GM12878 (cell line): Measurements from ENCODE around the gene TPSB2. TPM values are rescaled to one million over a fixed set of nuclear protein-coding genes. Genes with fewer than 3 reads are reported as not detected.

ENCODE experiments used
- ATAC-seq: fragments of 200-7000 bp; cut with Tn5 transposase; 3 replicates; pipeline ENCODE4 v1.9.1; 2020; ENCODE audit warnings: mild to moderate bottlenecking, moderate library complexity
- BruUV-seq: library from RNA; stranded (reverse); fragments of 400-500 nt; replicated peaks from 2 replicates; lab custom pipeline; 2021; lab: Mats Ljungman, UMichigan
- CTCF ChIA-PET: fragments of 300-600 bp; sonication (Branson Sonifier 250); formaldehyde crosslinking; extraction: SDS; loops from one replicate; lab custom pipeline; 2021; ENCODE audit warnings: inconsistent platforms; lab: Yijun Ruan, JAX
- POLR2A ChIA-PET: fragments of 350-600 bp; formaldehyde crosslinking; extraction: SDS; loops from one replicate; lab custom pipeline; 2021; ENCODE audit warnings: inconsistent platforms; lab: Charles Lee
- RAD21 ChIA-PET: fragments of 300-600 bp; sonication (Branson Sonifier 250); formaldehyde crosslinking; loops from one replicate; lab custom pipeline; 2023; ENCODE audit warnings: antibody characterized with exemption; ENCODE audit not compliant: unreplicated experiment; lab: Charles Lee
- SMC1A ChIA-PET: fragments of 300-600 bp; sonication (Branson Sonifier 250); formaldehyde crosslinking; loops from one replicate; lab custom pipeline; 2023; ENCODE audit not compliant: unreplicated experiment, uncharacterized antibody; lab: Charles Lee
- DNase-seq: peaks from one replicate; pipeline ENCODE4 v3.0.0-alpha.2; 2011; ENCODE audit warnings: low read depth, low spot score
- FAIRE-seq: peaks from 3 replicates; lab custom pipeline; 2011; peaks lifted over from hg19 to GRCh38; lab: Jason Lieb, UNC
- H2AFZ ChIP-seq: 2 replicates; pipeline ENCODE4 v1.6.0; 2011; ENCODE audit warnings: low read depth, low read length, control low read depth; ENCODE audit not compliant: control insufficient read depth
- H3K27ac ChIP-seq: 2 replicates; pipeline ENCODE4 v1.5.1; 2011; ENCODE audit warnings: control low read depth; ENCODE audit not compliant: control insufficient read depth, insufficient read depth
- H3K27me3 ChIP-seq, 2 experiments: replicated peaks in 1 of 2; 2 replicates each; pipeline versions ENCODE4 v1.6.0 to v1.6.1; 2011; ENCODE audit warnings: low read length in 1 of 2; ENCODE audit not compliant: control insufficient read depth in 2 of 2, insufficient read depth in 2 of 2
- H3K36me3 ChIP-seq, 2 experiments: 2 replicates each; pipeline ENCODE4 v1.5.1; 2011; ENCODE audit warnings: low read length in 1 of 2; ENCODE audit not compliant: control insufficient read depth in 2 of 2, insufficient read depth in 2 of 2
- H3K4me1 ChIP-seq: 2 replicates; pipeline ENCODE4 v1.6.1; 2011; ENCODE audit warnings: mild to moderate bottlenecking, low read length, moderate library complexity, mixed read lengths; ENCODE audit not compliant: control insufficient read depth, insufficient read depth
- H3K4me2 ChIP-seq: 2 replicates; pipeline ENCODE4 v1.6.0; 2011; ENCODE audit warnings: control low read depth; ENCODE audit not compliant: control insufficient read depth, insufficient read depth
- H3K4me3 ChIP-seq: fragments of 200-600 bp; sonication (generic); 2 replicates; pipeline ENCODE4 v1.5.1; 2016
- H3K79me2 ChIP-seq: 2 replicates; pipeline ENCODE4 v1.6.0; 2011; ENCODE audit warnings: low read length; ENCODE audit not compliant: control insufficient read depth, insufficient read depth
- H3K9ac ChIP-seq: 2 replicates; pipeline ENCODE4 v1.8.0; 2011; ENCODE audit warnings: low read length, control low read depth, mixed read lengths; ENCODE audit not compliant: control insufficient read depth, insufficient read depth
- H3K9me3 ChIP-seq: replicated peaks from 3 replicates; pipeline ENCODE4 v1.5.1; 2011; ENCODE audit warnings: mild to moderate bottlenecking, low read length; ENCODE audit not compliant: control insufficient read depth, insufficient read depth
- H4K20me1 ChIP-seq: 2 replicates; pipeline ENCODE4 v1.6.0; 2011; ENCODE audit not compliant: control insufficient read depth, insufficient read depth
- BHLHE40 ChIP-seq, 2 experiments: fragments of 450-650 bp in 1 of 2; IDR thresholded peaks; 2 replicates each; pipeline ENCODE4 v1.6.1; 2011 to 2017; ENCODE audit warnings: low read depth in 2 of 2, borderline replicate concordance in 1 of 2, improper control_type of control experiment in 1 of 2, low read length in 1 of 2, mild to moderate bottlenecking in 1 of 2
- BRCA1 ChIP-seq: IDR thresholded peaks from 2 replicates; pipeline ENCODE4 v1.6.1; 2011; ENCODE audit warnings: low read depth, low read length, improper control_type of control experiment
- CBFB ChIP-seq: IDR thresholded peaks from 2 replicates; pipeline ENCODE4 v1.6.1; 2016; ENCODE audit warnings: antibody characterized with exemption, low read depth
- EGR1 ChIP-seq, 2 experiments: IDR thresholded peaks; 1 replicate in 1 of 2; 2 replicates in 1 of 2; pipeline ENCODE4 v1.6.1; 2011 to 2012; ENCODE audit warnings: low read depth in 2 of 2, low read length in 2 of 2, borderline replicate concordance in 1 of 2, mild to moderate bottlenecking in 1 of 2, moderate library complexity in 1 of 2
- EP300 ChIP-seq, 2 experiments: fragments of 150-350 bp in 1 of 2; IDR thresholded peaks; 2 replicates each; pipeline ENCODE4 v1.6.1; 2011 to 2012; ENCODE audit warnings: low read depth in 2 of 2, low read length in 2 of 2, borderline replicate concordance in 1 of 2, improper control_type of control experiment in 1 of 2, inconsistent platforms in 1 of 2; ENCODE audit not compliant: control insufficient read depth in 1 of 2
- GABPA ChIP-seq: IDR thresholded peaks from 2 replicates; pipeline ENCODE4 v1.6.1; 2014; ENCODE audit warnings: antibody characterized with exemption, low read depth, mild to moderate bottlenecking, inconsistent platforms
- HCFC1 ChIP-seq: fragments of 150-350 bp; IDR thresholded peaks from 2 replicates; pipeline ENCODE4 v1.6.1; 2014; ENCODE audit warnings: low read length
- HDAC6 ChIP-seq: fragments of 200-600 bp; sonication (generic); IDR thresholded peaks from one replicate; pipeline ENCODE4 v1.8.0; 2017; ENCODE audit warnings: antibody characterized with exemption; ENCODE audit not compliant: unreplicated experiment
- MYB ChIP-seq: fragments of 150-350 bp; IDR thresholded peaks from 2 replicates; pipeline ENCODE4 v1.6.1; 2014; ENCODE audit warnings: mild to moderate bottlenecking, low read depth, low read length, borderline replicate concordance
- PAX5 ChIP-seq: IDR thresholded peaks from 2 replicates; pipeline ENCODE4 v1.6.1; 2011; ENCODE audit warnings: low read depth, low read length, borderline replicate concordance
- RAD21 ChIP-seq: IDR thresholded peaks from 2 replicates; pipeline ENCODE4 v1.6.1; 2011; ENCODE audit warnings: mild to moderate bottlenecking, low read depth, low read length, moderate library complexity; ENCODE audit not compliant: insufficient read depth
- RFX5 ChIP-seq: IDR thresholded peaks from 2 replicates; pipeline ENCODE4 v1.6.1; 2011; ENCODE audit warnings: low read depth, low read length, improper control_type of control experiment
- SMARCA5 ChIP-seq: fragments of 450-650 bp; IDR thresholded peaks from 2 replicates; pipeline ENCODE4 v1.6.1; 2017; ENCODE audit warnings: mild to moderate bottlenecking
- SUZ12 ChIP-seq: fragments of 200-600 bp; sonication (generic); IDR thresholded peaks from one replicate; pipeline ENCODE4 v1.6.1; 2018; ENCODE audit warnings: antibody characterized with exemption, mild to moderate bottlenecking; ENCODE audit not compliant: unreplicated experiment
- TAF1 ChIP-seq: IDR thresholded peaks from 2 replicates; pipeline ENCODE4 v1.6.1; 2011; ENCODE audit warnings: mild to moderate bottlenecking, low read depth, low read length, borderline replicate concordance
- TBL1XR1 ChIP-seq: IDR thresholded peaks from 2 replicates; pipeline ENCODE4 v1.6.1; 2012; ENCODE audit warnings: low read depth, low read length, improper control_type of control experiment
- ZBED1 ChIP-seq: IDR thresholded peaks from 2 replicates; pipeline ENCODE4 v1.6.1; 2016; ENCODE audit warnings: borderline replicate concordance
- WGBS: methylation state at CpG from one replicate; pipeline ENCODE4 v1.1.6; 2016; ENCODE audit warnings: low lambda C conversion rate; ENCODE audit not compliant: insufficient replicate concordance, insufficient coverage; ENCODE audit errors: missing lambda C conversion rate; 5-methylcytosine and 5-hydroxymethylcytosine counted together
- in situ Hi-C: fragments of 300-500 bp; cut with MboI; formaldehyde crosslinking; loops from 9 replicates; pipeline ENCODE4 v1.14.3; 2018; ENCODE audit warnings: mixed read lengths
- intact Hi-C: fragments of 100-400 bp; cut with micrococcal nuclease; formaldehyde crosslinking; loops from one replicate; pipeline ENCODE4 v1.14.2; 2022; ENCODE audit not compliant: unreplicated experiment
- polyA plus RNA-seq, 11 experiments: library from polyadenylated mRNA; depleted of rRNA in 4 of 11; unstranded in 6 of 11; stranded (reverse) in 5 of 11; fragments of >200 nt; fragmentation: Nextera tagmentation in 4 of 11; fragmentation: Illumina TruSeq in 1 of 11; extraction: Ambion mirVana in 4 of 11; extraction: Trizol in 1 of 11; gene quantifications; 1 replicate in 1 of 11; 2 replicates in 10 of 11; pipeline versions ENCODE4 v1.2.1 to v1.2.3, GENCODE V29; 2011 to 2016; ENCODE audit warnings: inconsistent platforms in 2 of 11, missing spikeins in 2 of 11, low read depth in 1 of 11
- total RNA-seq, 4 experiments: library from RNA; depleted of rRNA in 3 of 4; stranded (reverse); fragments of >200 nt in 3 of 4; fragmentation: Illumina TruSeq in 1 of 4; extraction: Trizol in 1 of 4; gene quantifications; 2 replicates each; pipeline versions ENCODE4 v1.2.1 to v1.2.3, GENCODE V29; 2013 to 2021
- TF ChIP-seq, protein P1 (sequence below): IDR thresholded peaks from 2 replicates; pipeline ENCODE4 v1.6.1; 2011; ENCODE audit warnings: mild to moderate bottlenecking, low read depth, low read length, moderate library complexity; ENCODE audit not compliant: insufficient replicate concordance
- TF ChIP-seq, protein P2 (sequence below): fragments of 450-650 bp; IDR thresholded peaks from 2 replicates; pipeline ENCODE4 v1.6.1; 2017; ENCODE audit warnings: mild to moderate bottlenecking

Gene TPSB2
- total and polyA plus RNA-seq, 10 of the 15 experiments (the other 5 are each of a cell fraction or from before 2014, with no cell fraction given), result not detected

DNA sequence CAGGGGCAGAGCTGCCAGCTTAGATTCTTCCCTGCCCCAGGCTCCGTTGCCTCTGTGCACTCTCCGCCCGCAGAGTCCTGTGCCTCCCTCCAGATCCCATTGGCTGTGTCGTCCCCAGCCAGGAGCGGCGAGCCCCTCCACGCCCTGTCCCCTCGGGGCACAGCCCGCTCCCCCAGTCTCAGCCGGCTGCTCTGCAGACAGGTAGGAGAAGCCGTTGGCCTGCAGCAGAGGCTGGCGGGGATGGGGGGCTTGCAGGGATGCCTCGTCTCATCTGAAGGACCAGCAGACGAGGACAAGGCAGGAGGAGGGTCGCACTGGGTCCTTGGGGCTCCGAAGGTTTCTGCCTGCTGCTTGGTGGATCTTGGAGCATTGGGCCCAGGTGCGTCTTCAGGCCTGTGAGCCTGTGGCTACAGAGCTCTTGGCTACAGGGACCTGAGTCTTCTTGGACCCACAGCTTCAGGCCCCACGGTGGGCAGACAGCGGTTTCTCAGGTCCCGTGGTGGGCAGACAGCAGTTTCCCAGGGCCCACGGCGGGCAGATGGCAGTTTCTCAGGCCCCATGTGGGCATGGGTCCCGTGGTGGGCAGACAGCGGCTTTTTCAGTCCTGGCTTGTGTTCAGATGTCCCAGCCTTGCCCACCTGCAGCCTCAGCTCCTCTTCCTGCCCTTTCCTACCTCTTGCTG, 10.9 kb downstream of the TPSB2 start (continued):
- TF ChIP-seq CBFB, result no peak
- no peak for TF ChIP-seq ZBED1
- no peak for TF ChIP-seq RFX5
- TF ChIP-seq BRCA1, result no peak

DNA sequence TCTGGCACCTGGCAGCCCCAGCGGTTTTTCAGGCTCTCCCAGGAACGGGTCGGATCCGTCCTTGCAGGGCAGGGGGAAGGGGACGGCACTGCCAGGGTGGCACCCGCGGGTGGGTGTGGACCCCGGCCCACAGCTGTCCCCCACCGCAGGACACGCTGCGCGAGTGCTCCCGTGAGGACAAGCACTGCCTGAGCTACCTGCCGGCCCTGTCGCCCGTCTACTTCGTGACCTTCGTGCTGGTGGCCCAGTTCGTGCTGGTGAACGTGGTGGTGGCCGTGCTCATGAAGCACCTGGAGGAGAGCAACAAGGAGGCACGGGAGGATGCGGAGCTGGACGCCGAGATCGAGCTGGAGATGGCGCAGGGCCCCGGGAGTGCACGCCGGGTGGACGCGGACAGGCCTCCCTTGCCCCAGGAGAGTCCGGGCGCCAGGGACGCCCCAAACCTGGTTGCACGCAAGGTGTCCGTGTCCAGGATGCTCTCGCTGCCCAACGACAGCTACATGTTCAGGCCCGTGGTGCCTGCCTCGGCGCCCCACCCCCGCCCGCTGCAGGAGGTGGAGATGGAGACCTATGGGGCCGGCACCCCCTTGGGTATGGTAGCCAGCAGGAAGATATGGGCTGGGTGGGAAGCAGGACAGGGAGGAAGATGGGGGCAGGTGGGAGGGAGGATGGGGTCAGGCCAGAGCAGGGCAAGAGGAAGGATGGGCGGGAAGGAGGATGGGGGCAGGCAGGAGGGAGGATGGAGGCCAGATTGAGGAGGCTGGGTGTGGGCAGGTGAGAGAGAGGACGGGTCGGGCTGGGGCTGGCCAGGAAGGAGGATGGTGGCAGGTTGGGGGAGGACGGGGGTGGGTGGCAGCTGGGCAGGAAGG, 11.7 kb downstream of the TPSB2 start:
- no peaks in the 10 kb centered on the region for H3K36me3 ChIP-seq
- ChIA-PET SMC1A (no interaction called here), CTCF (interaction anchor here (0.6 kb wide), 1 partner anchor 145 kb away, joined by 3 read pairs; no protein-coding TSS in a partner anchor), POLR2A (no interaction called here), RAD21 (no interaction called here)
- H3K27me3 ChIP-seq, result no peaks in the 10 kb centered on the region; a peak in 1 of 4 replicates
- no peaks in the 10 kb centered on the region for H3K4me1 ChIP-seq
- in situ Hi-C loops, result no loop called here
- no peaks in the 10 kb centered on the region for H4K20me1 ChIP-seq
- WGBS, result 64% methylated on average over 40 of the region's 49 CpGs
- no peaks in the 10 kb centered on the region for H3K79me2 ChIP-seq
- no peak overlapping the region for H3K4me3 ChIP-seq
- intact Hi-C loops, result no loop called here
- DNase-seq (no peak), FAIRE-seq (no peak), ATAC-seq (no peak)
- H2AFZ ChIP-seq, result no peak overlapping the region
- no peak overlapping the region for H3K27ac ChIP-seq
- no peak overlapping the region for H3K9ac ChIP-seq
- H3K9me3 ChIP-seq, result no peaks in the 10 kb centered on the region
- TF ChIP-seq, protein P1, sequence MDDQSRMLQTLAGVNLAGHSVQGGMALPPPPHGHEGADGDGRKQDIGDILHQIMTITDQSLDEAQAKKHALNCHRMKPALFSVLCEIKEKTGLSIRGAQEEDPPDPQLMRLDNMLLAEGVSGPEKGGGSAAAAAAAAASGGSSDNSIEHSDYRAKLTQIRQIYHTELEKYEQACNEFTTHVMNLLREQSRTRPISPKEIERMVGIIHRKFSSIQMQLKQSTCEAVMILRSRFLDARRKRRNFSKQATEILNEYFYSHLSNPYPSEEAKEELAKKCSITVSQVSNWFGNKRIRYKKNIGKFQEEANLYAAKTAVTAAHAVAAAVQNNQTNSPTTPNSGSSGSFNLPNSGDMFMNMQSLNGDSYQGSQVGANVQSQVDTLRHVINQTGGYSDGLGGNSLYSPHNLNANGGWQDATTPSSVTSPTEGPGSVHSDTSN, result no peak
- TF ChIP-seq GABPA (no peak), SUZ12 (no peak), ZBED1 (no peak), RFX5 (no peak), TAF1 (no peak), BHLHE40 (IDR thresholded peaks at IDR 0.05; ENCODE audit: borderline replicate concordance in 1 of 2, low read depth in 2 of 2, low read length in 1 of 2) (no peak), EP300 (IDR thresholded peaks at IDR 0.05; ENCODE audit: borderline replicate concordance in 1 of 2, control insufficient read depth in 1 of 2, low read depth in 2 of 2, low read length in 2 of 2) (no peak), PAX5 (no peak), EGR1 (IDR thresholded peaks at IDR 0.05; ENCODE audit: borderline replicate concordance in 1 of 2, low read depth in 2 of 2, low read length in 2 of 2) (no peak), RAD21 (no peak), HCFC1 (no peak), HDAC6 (no peak), TBL1XR1 (no peak), SMARCA5 (no peak), MYB (no peak)
- TF ChIP-seq, protein P2, sequence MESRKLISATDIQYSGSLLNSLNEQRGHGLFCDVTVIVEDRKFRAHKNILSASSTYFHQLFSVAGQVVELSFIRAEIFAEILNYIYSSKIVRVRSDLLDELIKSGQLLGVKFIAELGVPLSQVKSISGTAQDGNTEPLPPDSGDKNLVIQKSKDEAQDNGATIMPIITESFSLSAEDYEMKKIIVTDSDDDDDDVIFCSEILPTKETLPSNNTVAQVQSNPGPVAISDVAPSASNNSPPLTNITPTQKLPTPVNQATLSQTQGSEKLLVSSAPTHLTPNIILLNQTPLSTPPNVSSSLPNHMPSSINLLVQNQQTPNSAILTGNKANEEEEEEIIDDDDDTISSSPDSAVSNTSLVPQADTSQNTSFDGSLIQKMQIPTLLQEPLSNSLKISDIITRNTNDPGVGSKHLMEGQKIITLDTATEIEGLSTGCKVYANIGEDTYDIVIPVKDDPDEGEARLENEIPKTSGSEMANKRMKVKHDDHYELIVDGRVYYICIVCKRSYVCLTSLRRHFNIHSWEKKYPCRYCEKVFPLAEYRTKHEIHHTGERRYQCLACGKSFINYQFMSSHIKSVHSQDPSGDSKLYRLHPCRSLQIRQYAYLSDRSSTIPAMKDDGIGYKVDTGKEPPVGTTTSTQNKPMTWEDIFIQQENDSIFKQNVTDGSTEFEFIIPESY, result no peak
- BruUV-seq, result no TSS peak
- H3K4me2 ChIP-seq, result no peak overlapping the region
